ENCODE data around the gene SNTA1.
"Not testable (repeated sequence)": the region's sequence is repeated elsewhere in the genome, so short reads cannot be mapped to it uniquely, and the experiment has no call there.

SNTA1 gene

DNA sequence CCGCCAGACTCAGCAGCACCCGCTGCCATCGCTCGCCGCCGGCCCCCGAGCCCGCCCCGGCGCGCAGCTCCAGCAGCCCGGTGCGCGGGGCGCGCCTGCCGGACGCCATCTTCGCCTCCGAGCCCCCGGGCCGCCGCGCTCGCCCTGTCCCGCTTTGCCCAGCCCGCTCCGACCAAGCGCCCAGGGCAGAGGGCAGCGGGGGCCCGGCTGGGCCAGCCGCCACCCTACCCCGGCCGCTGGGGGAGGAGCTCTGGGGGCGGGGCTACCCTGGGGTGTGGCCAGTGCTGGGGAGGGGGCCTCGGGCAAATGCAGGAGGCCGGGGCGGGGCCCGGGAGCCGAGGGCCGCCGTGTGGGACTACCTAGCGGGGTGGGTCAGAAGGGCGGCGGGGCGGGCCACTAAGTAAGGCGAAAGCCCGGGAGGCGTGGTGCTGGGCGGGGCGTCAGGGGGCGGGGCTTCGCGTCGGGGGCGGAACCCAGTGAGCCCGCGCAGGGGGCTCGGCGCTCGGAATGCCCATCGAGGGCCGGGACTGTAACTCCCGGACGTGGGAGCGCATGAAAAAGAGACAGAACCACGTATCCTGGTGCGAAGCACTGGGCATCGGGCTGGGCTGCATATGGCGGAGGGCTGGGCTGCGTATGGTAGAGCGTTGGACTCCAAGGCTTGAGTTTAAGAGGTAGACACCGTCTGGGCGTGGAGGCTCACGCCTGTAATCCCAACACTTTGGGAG is at the start of gene SNTA1:
SNTA1 (minus strand) TSS at position 252 of the 728 bp plus-strand sequence; CDS start at position 109, 143 bp downstream.
- DNase-seq = peak; percentile 86 to 88

DNA sequence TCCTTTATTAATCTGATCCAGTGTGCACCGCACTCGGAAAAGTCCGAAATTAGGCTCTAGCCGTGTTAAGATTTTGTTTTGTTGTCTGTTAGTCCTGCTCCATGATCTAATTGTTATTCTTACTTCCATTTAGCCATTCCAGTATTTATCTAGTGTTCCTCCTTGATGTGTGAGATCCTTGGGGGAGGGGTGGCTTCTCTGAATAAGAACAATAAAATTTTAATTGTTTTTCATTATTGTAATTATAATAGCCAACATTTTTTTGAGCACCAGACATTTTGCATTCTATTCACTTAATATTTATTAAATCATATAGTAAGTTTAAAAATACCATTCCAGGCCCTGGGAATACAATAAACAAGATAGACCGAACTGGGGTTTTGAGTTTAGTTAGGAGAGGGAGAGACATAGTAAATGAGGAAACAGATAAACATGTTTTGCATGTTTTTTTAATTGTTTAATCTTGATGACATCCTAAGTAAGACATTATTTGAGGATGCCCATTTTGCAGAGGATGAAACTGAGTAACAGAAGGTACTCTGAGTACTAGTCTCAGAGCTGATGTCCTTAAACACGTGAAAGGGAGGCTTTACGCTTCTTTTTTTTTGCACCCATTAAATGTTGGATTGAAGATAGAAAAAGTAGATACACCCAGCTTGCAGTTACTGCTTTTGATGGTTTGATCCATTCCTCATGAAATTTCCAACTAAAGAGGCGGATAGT is 47.5 kb upstream of the SNTA1 start:
- DNase-seq = no peak

DNA sequence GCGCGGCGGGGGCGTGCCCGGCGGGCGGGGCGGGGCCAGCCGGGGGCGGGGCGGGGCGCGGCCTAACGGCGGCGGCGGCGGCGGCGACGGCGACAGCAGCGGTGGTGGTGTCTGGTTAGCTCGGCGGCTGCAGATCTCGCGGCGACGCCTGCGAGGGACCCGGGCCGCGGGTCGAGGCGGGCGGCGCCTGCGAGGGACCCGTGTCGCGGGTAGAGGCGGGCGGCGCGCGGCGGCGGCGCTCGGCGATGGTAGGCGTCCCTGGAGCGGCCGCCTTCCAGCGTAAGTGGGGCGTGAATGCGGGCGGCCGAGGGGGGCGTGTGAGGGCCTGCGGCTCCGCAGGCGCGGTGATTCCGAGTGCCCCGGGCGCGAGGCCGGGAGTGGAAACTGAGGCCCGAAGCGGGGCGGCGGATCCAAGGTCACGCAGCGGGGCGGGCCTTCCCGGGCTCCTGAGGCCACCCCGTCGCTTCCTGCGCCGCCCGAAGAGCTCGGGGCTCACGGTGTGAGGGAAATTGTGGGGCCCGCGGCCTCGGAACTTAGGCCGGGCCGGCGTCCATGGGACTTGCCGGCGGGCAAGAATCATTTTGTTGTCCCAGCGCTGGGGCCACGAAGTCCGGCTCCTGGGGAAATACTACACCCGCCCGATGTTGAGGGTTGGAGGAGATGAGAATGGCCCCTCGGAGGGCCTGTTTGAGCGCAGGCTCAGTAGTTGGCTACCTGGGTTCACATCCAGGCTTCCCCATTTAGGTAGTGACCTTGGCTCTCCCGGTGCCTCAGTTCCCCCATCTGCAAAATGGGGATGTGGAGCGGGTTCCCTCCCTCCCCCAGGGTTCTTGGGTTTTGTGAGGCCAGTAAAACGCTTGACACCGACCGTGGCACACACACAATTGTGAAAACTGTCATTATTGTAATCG is 46.7 kb upstream of the SNTA1 start, which contains the start of gene CBFA2T2:
CBFA2T2 (plus strand) TSS at position 74 of the 911 bp plus-strand sequence; CDS start at position 246, 172 bp downstream.
- DNase-seq = peak in 1 of 2 donors; percentile 2

DNA sequence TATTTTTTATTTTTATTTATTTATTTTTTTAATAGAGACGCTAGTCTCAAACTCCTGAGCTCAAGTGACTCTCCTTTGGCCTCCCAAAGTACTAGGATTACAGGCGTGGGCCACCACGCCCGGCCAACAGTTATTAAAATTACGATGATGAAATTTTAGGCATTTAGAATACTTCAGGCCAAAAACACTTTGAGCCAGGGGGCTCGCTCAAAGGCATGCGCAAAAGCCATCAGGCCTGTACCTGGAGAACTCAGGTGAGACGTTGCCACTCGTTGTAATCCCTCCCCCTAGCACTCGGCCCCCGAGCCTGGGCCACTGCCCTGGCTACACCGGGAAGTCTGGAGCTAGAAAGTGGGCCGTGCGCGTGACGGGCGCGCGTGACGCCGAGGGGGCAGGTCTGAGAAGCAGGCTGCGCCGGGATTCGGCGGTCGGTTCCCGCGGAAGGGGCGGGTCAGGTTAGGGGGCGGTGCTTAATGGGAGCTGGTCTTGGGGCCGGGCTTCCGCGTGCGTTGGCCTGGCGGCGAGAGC is 46.0 kb upstream of the SNTA1 start:
- peak; percentile 99 for DNase-seq

DNA sequence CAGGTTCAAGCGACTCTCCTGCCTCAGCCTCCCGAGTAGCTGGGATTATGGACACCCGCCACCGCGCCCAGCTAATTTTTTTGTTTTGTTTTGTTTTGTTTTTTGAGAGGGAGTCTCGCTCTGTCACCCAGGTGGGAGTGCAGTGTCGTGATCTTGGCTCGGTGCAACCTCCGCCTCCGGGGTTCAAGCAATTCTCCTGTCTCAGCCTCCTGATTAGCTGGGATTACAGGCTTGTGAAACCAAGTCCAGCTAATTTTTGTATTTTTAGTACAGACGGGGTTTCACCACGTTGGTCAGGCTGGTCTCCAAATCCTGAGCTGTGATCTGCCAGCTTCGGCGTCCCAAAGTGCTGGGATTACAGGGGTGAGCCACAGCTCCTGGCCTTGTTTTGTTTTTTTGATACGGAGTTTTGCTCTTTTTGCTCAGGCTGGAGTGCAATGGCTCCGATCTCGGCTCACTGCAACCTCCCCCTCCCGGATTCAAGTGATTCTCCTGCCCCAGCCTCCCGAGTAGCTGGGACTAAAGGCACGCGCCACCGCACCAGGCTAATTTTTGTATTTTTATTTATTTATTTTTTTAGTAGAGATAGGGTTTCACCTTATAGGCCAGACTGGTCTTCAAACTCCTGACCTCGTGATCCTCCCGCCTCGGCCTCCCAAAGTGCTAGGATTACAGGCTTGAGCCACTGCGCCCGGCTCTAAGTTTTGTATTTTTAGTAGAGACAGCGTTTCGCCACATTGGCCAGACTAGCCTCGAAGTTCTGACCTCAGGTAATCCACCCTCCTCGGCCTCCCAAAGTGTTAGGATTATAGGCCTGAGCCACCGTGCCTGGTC is 45.3 kb upstream of the SNTA1 start:
- DNase-seq = not testable (repeated sequence)

DNA sequence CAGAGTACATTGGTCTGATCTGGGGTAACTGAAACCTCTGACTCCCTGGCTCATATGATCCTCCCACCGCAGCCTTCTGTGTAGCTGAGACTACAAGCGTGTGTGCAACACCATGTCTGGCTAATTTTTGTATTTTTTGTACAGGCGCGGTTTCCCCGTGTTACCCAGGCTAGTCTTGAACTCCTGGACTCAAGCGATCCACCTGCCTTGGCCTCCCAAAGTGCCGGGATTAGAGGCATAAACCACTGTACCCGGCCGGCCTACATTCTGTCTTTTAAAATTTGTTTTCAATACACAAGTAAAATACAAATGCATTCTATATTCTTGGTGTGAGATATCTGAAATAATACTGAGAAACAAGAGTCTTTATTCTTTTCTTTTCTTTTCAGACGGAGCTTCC is 44.6 kb upstream of the SNTA1 start:
- no peak for DNase-seq

DNA sequence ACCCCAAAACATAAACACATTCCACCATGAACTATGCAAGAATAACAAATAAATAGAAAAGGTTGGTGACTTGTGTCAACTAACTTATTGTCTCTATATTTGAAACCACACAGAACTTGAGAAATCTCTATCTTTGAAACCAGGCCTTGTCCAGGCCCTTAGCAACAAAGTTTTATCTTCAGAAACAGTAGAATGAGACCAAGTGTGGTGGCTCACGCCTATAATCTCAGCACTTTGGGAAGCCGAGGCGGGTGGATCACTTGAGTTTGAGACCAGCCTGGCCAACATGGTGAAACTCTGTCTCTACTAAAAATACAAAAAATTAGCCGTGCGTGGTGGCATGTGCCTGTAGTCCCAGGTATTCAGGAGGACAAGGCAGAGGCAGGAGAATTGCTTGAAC is 39.6 kb upstream of the SNTA1 start:
- DNase-seq = not testable (repeated sequence)

DNA sequence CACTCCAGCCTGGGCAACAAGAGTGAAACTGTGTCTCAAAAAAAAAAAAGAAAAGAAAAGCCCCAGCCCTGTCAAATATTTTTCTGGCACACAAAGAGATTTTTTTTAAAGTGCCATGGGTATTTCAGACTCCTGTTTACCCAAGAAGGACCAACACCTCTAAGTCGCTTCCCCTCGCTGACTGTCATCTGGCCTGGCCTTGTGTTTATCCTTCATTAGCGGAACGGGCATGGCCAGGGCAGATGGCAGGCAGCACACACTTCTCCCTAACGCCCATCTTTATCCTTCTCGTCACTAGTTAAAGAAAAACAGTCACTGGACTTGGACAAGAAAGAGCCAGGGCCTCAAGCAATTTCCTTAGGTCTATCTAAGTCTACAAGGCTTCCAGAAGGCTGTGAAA is 39.0 kb upstream of the SNTA1 start:
- no peak for DNase-seq

DNA sequence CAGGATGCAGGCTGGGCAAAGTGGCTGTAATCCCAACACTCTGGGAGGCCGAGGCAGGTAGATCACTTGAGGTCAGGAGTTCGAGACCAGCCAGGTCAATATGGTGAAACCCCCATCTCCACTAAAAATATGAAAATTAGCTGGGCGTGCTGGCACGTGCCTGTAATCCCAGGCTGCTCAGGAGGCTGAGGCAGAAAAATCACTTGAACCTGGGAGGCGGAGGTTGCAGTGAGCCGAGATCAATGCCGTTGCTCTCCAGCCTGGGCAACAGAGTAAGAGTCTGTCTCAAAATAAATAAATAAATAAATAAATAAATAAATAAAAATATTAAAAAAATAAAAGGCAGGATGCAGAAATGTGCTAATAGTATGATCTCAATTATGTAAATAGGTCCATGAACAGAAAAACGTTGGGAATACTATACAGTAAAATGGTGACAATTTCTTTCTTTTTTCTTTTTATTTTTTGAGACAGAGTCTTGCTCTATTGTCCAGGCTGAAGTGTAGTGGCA is 37.9 kb upstream of the SNTA1 start:
- no peak for DNase-seq

DNA sequence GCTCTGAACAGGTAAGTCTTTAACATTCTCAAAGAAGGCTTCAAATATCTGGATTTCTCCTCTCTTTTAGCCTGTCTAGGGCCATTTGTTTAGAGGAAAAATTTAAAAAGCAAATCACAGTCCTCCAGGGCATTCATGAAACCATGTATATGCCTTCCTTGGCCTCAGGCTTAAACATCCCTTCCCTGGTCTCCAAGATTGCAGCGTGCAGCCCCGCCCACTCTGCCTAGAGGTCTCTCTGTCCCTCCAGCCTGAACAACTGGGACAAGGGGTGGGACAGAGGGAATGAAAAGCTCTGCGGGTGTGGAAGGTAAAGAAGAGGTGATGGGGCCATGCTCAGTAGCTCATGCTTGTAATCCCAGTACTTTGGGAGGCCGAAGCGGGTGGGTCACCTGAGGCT is 36.5 kb upstream of the SNTA1 start:
- DNase-seq = no peak

DNA sequence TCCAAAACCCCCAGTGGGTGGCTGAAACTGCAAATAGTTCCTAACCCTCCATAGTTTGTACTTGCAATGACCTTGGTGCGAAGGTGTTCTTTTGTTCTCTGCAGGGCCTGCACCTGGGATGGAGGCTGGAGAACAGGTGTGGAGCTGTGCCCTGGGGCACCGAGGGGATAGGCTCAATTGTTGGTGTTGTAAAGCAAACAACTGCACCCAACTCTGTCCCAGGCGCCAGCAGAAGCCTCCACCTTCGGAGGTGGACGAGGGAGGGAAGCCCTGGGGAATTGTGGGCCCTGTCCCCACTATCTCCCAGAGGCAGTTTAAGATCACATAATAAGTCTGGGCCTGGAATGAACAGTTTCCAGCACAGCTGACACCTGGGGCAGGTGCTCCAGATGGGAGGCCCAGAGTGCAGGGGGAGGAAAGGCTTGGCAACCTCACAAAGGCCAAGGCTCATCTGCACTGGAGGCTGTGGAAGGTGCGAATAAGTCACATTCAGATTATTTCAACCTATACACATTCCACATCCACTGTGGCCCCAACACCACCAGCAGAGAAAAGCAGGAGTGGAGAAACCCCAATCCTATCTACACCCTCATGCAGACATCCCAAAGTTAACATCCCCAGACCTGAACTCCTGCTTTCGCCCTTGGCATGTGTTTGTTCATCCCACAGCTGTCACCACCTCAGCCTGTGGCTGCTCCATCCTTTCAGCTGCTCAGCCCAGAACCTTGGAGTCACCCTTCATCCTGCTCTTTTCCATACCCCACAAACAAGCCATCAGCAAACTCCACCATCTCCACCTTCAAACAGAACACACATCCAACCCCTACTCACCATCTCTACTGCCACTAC is 34.0 kb upstream of the SNTA1 start:
- DNase-seq = no peak

DNA sequence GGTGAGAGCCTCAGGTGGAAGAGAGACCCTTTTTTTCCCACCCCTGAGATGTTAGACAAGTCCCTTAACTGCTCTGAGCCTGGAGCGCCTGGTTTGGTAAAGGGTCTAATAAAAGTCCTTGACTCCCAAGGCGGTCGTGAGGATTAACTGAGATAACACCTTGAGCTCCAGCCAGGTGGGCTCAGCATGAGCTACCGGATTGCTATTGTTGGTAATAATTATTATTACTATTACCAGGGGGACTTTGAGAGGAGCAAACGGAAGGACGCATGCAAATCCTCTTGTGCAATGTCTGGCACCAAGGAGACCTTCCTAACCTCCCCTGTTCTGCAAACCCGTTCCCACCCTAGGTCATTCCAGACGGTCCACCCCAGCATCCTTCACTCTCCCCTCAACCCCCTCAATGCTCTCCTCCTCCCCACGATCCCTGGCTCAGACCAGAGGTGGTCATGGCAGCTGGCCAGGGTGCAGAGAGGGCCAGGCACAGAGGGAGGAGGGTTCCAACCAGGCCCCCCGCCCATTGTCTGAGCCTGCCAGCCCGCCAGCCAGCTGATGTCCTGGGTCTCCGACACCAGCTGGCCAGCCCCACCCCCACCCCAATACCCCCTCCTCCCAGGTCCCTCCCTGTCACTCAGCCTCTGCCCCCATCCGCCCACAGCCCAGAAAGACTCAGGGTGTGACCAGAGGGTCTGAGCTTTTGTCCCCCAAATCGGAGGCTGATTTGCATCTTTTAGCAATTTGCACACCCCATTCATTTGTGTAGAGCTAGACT is 32.0 kb upstream of the SNTA1 start:
- DNase-seq = no peak

DNA sequence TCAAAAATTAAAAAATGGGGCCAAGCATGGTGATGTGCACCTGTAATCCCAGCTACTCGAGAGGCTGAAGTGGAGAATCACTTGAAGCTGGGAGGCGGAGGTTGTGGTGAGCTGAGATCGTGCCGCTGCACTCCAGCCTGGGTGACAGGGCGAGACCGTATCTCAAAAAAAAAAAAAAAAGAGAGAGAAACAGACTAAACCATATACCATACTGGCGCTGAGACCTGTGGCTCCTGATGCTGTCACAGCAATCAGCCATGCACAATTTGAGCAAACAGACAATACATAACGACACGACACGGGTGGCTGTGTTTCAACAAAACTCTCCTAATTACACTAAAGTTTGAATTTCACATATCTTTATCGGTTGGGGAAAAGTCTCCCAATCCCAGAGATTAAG is 31.4 kb upstream of the SNTA1 start:
- DNase-seq = no peak

DNA sequence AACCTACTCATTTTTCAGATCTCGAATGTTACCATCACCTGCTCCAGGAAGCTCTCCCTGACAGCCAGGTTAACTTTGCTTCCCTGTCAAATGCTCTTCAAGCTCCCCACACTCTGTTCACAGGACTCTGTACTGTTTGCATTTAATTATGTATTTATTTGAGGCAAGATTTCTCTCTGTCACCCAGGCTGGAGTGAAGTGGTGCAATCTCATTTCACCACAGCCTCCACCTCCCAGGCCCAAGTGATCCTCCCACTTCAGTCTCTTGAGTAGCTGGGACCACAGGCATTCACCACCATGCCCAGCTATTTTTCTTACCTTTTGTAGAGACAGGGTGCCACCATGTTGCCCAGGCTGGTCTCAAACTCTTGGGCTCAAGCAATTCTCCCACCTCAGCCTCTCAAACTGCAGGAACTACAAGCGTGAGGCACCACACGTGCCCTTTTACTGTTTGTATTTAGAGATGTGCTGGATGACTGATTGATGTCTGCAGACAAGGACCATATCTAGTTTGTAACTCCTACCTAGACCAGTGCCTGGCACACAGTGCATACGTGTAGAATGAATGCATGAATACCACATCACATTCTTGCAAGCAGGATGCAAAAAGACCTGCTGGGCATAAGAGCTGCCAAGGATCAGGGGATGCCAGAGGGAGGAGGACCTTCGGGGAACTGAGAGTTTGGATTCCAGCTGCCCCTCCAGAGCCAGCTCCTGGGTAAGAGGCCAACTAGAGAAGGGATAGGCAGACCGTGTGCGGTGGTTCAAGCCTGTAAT is 30.7 kb upstream of the SNTA1 start:
- DNase-seq = no peak

DNA sequence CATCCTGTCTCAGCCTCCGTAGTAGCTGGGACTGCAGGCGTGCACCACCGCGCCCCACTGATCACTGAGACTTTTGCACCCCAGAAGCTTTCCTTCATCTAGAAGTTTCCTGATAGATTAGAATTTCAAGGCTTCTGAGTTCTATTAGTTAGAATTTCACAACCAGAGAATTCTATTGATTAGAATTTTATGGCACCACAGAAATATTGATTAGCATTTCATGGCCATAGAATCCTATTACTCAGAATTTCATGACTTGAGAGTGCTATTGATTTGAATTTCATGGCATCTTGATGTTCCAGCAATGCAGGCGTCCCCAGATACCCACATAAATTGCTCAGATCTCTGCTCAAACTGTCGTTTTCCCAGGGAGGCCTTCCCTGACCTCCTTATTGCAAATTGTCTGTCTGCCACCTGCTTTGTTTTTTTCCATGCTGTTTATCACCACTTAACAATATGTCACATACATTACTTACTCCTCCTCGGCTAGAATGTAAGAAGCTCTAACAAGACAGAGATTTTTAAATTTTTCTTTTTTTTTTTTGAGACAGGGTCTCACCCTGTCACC is 29.4 kb upstream of the SNTA1 start:
- no peak for DNase-seq

DNA sequence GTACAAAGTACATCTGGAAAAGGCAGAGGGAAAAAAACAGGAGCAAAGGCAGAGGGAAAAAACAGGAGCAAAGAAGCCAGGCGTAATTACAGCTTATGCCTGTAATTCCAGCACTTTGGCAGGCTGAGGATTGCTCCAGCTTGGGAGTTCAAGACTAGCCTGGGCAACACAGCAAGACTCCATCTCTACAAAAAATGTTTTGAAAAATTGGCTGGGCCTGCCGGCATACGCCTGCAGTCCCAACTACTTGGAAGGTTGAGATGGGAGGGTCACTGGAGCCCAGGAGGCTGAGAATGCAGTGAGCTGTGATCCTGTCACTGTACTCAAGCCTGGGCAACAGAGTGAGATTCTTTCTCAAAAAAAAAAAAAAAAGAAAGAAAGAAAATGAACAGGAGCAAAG is 27.3 kb upstream of the SNTA1 start:
- no peak for DNase-seq

DNA sequence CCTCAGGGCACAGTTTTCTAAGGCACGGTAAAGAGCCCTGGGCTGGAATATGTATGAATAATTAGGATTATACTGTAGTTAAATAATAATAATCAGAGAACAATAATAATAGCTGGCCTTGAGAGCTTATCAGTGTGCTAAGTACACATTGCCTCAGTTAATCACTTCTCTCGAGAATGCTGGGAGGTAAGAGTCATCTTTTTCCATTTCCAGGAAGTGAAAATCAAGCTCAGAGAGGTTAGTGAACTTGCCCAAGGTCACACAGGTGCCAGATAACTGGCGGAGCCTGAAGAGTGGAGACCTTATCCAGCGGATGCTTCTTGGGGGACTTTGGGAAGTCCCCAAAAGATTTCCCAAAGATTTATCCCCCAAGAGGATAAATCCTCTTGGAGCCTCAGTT is 26.9 kb upstream of the SNTA1 start:
- no peak for DNase-seq

DNA sequence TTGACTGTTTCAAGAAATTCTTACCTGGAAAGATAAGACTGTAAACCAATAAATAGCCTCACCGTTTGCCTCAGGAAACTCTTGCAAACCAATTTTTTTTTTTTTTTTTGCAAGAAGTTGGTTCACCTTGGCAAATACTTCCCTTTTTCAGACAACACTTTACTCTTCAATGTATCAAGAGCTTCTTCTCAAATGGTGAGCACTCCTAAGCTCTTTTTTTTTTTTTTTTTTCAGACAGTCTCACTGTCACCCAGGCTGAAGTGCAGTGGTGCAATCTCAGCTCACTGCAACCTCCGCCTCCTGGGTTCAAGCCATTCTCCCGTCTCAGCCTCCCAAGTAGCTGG is 22.7 kb upstream of the SNTA1 start:
- no peak for DNase-seq
